ENCODE data around the gene SLC38A9.
A peak's percentile ranks its signal among the peaks of the same experiment; 100 is the strongest.

Gene SLC38A9

DNA sequence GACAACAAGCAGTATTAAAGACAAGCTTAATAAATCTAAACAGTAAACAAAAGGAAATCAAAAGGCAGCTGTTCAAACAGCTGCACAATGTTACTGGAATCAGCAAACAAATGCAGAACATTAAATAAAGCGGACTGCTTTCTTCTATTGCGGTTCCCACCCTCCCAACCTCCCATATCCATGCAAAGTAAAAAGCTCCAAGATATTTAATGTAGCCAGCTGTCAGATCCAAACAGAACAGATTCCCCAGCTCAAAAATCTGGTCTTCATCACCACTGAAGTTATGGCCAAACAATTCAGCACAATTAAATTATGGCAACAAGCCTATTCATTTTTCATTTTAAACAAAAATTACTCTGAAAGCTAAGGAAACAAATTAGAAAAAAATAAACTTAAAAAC, 75.9 kb downstream of the SLC38A9 start:
- H3K9ac ChIP-seq, result no peak overlapping the region

DNA sequence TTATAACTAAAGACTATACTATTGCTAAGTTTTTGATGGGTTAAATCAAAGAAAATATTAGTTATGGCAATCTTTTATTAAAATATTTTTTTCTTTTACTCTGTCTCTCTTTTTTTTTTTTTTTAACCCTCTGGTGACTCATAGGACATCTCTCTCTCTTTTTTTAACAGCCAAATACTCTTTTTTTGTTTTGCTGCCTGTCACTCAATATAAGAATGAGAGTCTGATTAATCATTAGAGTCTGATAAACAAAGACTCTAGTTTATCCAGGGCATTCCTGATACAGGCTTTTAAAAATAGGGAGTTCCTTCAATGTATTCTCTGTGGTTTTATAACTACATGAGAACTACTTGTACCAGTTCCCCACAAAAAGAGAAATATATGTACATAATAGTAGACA, 77.3 kb downstream of the SLC38A9 start:
- H3K27ac ChIP-seq, result peak overlapping the region; percentile 21
- no peak overlapping the region for H3K4me3 ChIP-seq (ENCODE audit: low read depth, low read length)
- H3K9ac ChIP-seq, result no peak overlapping the region

More for the DNA sequence above, 75.9 kb downstream of the SLC38A9 start:
- H3K9me3 ChIP-seq (ENCODE audit: control insufficient read depth, low read length), result no peaks in the 10 kb centered on the region
- H2AFZ ChIP-seq, result no peak overlapping the region
- no peak overlapping the region for H3K27ac ChIP-seq
- H3K4me1 ChIP-seq, result peaks cover 9% of the 10 kb centered on the region
- TF ChIP-seq, protein P1, sequence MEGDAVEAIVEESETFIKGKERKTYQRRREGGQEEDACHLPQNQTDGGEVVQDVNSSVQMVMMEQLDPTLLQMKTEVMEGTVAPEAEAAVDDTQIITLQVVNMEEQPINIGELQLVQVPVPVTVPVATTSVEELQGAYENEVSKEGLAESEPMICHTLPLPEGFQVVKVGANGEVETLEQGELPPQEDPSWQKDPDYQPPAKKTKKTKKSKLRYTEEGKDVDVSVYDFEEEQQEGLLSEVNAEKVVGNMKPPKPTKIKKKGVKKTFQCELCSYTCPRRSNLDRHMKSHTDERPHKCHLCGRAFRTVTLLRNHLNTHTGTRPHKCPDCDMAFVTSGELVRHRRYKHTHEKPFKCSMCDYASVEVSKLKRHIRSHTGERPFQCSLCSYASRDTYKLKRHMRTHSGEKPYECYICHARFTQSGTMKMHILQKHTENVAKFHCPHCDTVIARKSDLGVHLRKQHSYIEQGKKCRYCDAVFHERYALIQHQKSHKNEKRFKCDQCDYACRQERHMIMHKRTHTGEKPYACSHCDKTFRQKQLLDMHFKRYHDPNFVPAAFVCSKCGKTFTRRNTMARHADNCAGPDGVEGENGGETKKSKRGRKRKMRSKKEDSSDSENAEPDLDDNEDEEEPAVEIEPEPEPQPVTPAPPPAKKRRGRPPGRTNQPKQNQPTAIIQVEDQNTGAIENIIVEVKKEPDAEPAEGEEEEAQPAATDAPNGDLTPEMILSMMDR (IDR thresholded peaks at IDR 0.05), result no peak
- H3K4me2 ChIP-seq (ENCODE audit: low read length), result no peak overlapping the region
- no peaks in the 10 kb centered on the region for H3K36me3 ChIP-seq (ENCODE audit: control insufficient read depth, insufficient read depth, low read length)
- no peak overlapping the region for H3K4me3 ChIP-seq (ENCODE audit: low read depth, low read length)
- H3K27me3 ChIP-seq (ENCODE audit: control insufficient read depth, insufficient read depth, low read length), result no peaks in the 10 kb centered on the region
- H3K79me2 ChIP-seq, result no peaks in the 10 kb centered on the region

DNA sequence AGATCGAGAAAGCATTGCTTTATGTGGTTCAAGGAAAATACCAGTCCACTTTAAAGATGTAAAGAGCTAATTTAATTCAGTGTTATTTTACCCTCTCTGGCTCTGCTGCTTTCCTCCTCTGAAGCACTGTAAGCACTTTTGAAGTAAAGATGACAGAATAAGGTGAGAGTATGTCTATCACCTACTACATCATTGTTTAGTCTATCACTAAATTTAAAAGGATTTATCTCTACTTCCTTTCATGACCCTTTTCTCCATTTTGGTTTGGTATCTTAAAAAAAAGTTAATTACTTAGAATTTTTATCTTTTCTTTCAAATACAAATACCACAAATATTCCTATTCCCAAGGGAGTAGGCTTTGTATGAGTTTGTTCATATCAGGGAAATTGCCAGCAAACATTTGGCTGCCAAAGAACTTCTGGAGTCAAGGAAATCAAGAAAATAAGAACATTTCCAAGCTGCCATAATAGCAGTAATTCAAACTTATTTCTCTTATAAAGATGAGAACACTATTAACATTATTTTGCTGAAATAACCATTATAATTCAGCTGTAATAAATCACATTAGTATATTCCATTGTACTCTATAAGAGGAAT, 77.8 kb downstream of the SLC38A9 start:
- Histone ChIP-seq H3K36me3 (ENCODE audit: control insufficient read depth, insufficient read depth, low read length) (no peaks in the 10 kb centered on the region), H3K4me1 (peaks cover 12% of the 10 kb centered on the region), H3K4me3 (ENCODE audit: low read depth, low read length) (no peak overlapping the region), H2AFZ (no peak overlapping the region), H3K27ac (peak overlapping the region; percentile 21), H3K27me3 (ENCODE audit: control insufficient read depth, insufficient read depth, low read length) (no peaks in the 10 kb centered on the region), H3K79me2 (no peaks in the 10 kb centered on the region), H3K9me3 (ENCODE audit: control insufficient read depth, low read length) (no peaks in the 10 kb centered on the region), H3K9ac (no peak overlapping the region), H3K4me2 (ENCODE audit: low read length) (no peak overlapping the region)
- TF ChIP-seq, protein P1 (IDR thresholded peaks at IDR 0.05), result no peak

More for the DNA sequence above, 77.3 kb downstream of the SLC38A9 start:
- Histone ChIP-seq H3K79me2 (no peaks in the 10 kb centered on the region), H2AFZ (no peak overlapping the region), H3K27me3 (ENCODE audit: control insufficient read depth, insufficient read depth, low read length) (no peaks in the 10 kb centered on the region), H3K4me2 (ENCODE audit: low read length) (no peak overlapping the region), H3K36me3 (ENCODE audit: control insufficient read depth, insufficient read depth, low read length) (no peaks in the 10 kb centered on the region), H3K4me1 (peaks cover 10% of the 10 kb centered on the region), H3K9me3 (ENCODE audit: control insufficient read depth, low read length) (no peaks in the 10 kb centered on the region)
- TF ChIP-seq, protein P1 (IDR thresholded peaks at IDR 0.05), result no peak

DNA sequence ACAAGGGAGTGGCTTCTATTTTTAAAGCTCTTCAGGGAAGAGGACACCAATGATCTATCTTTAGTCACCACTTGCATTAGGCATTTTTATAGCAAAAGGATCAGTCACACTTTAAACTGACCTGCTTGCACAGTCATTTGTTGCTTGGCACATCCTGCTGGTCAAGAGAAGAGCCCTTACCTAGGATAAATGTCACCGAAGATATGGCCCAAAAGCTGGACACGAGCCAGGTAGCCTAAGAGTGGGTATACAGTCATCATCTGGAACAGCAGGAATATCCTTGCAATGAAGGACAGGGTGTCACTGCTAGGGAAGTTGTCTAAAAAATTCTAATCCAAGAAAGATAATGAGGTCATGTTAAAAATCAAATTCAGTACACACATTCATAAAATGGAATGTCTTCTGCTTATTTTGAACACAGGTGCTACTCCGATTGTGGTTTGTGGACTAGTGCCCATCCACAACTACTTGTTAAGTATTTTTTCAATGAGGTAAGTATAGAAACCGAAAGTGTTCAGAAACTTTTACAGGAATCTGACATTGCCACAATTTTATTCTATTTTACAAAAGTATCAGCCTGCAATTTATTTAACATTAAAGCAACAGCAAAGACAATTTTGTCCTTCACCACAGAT, 78.4 kb downstream of the SLC38A9 start:
- peaks cover 12% of the 10 kb centered on the region for H3K4me1 ChIP-seq
- H3K36me3 ChIP-seq (ENCODE audit: control insufficient read depth, insufficient read depth, low read length), result no peaks in the 10 kb centered on the region
- H3K4me3 ChIP-seq (ENCODE audit: low read depth, low read length), result no peak overlapping the region
- no peak overlapping the region for H3K9ac ChIP-seq
- TF ChIP-seq, protein P1 (IDR thresholded peaks at IDR 0.05), result no peak
- no peaks in the 10 kb centered on the region for H3K79me2 ChIP-seq
- peak overlapping the region; percentile 21 for H3K27ac ChIP-seq
- H3K27me3 ChIP-seq (ENCODE audit: control insufficient read depth, insufficient read depth, low read length), result no peaks in the 10 kb centered on the region
- H2AFZ ChIP-seq, result no peak overlapping the region
- H3K4me2 ChIP-seq (ENCODE audit: low read length), result no peak overlapping the region
- no peaks in the 10 kb centered on the region for H3K9me3 ChIP-seq (ENCODE audit: control insufficient read depth, low read length)

DNA sequence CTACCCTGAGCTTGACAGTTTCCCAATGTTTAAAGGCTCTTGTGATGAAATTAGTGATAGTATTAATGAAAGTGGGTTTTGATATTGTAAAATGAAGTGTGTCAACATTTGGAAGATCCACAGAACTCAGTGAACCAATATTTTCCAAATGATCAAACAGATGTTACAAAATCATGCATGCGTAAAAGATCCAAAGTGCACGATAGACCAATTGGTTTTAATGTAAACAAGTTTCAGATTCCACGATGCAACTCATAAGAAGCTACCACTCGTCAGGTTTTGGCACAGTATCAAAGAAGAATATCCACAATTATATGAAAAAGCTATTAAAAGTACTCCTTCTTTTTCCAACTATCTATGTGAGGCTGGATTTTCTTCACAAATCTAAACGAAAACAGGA, 82.3 kb downstream of the SLC38A9 start:
- Histone ChIP-seq H3K9ac (no peak overlapping the region), H3K27me3 (ENCODE audit: control insufficient read depth, insufficient read depth, low read length) (no peaks in the 10 kb centered on the region), H3K4me3 (ENCODE audit: low read depth, low read length) (no peak overlapping the region), H3K9me3 (ENCODE audit: control insufficient read depth, low read length) (no peaks in the 10 kb centered on the region), H3K4me1 (peaks cover 4% of the 10 kb centered on the region), H3K27ac (no peak overlapping the region), H2AFZ (no peak overlapping the region), H3K79me2 (no peaks in the 10 kb centered on the region), H3K4me2 (ENCODE audit: low read length) (no peak overlapping the region), H3K36me3 (ENCODE audit: control insufficient read depth, insufficient read depth, low read length) (no peaks in the 10 kb centered on the region)
- TF ChIP-seq, protein P1 (IDR thresholded peaks at IDR 0.05), result no peak

Data from parathyroid adenoma (tissue), 2 donors.